PC-3 (cell line): Measurements from ENCODE around the gene ATF6. TPM values are rescaled to one million over a fixed set of nuclear protein-coding genes. Genes with fewer than 3 reads are reported as not detected.

Source experiments
- ATAC-seq: fragments of 200-7000 bp; cut with Tn5 transposase; 2 replicates; pipeline ENCODE4 v1.9.1; 2020; ENCODE audit warnings: mild to moderate bottlenecking, moderate library complexity
- Bru-seq: library from RNA; stranded (reverse); fragments of 400-500 nt; gene quantifications from one replicate; lab custom pipeline; 2021; lab: Mats Ljungman, UMichigan
- BruChase-seq, 2 experiments: library from RNA; stranded (reverse); fragments of 400-500 nt; gene quantifications; one replicate each; lab custom pipeline; 2021; lab: Mats Ljungman, UMichigan
- BruUV-seq: library from RNA; stranded (reverse); fragments of 400-500 nt; replicated peaks from 2 replicates; lab custom pipeline; 2021; lab: Mats Ljungman, UMichigan
- CTCF ChIA-PET: fragments of 300-600 bp; sonication (Branson Sonifier 250); formaldehyde crosslinking; loops from one replicate; lab custom pipeline; 2022; ENCODE audit warnings: antibody characterized with exemption; lab: Charles Lee
- POLR2A ChIA-PET: fragments of 300-600 bp; sonication (Branson Sonifier 250); formaldehyde crosslinking; loops from one replicate; lab custom pipeline; 2022; ENCODE audit warnings: antibody characterized with exemption; ENCODE audit not compliant: unreplicated experiment; lab: Charles Lee
- DNase-seq: peaks from one replicate; pipeline ENCODE4 v3.0.0-alpha.2; 2015
- H2AFZ ChIP-seq: fragments of 300-600 bp; sonication (generic); 2 replicates; pipeline ENCODE4 v1.6.0; 2016; ENCODE audit warnings: antibody characterized with exemption, low read length
- H3F3A ChIP-seq: fragments of 300-600 bp; sonication (generic); one replicate; pipeline ENCODE4 v1.6.0; 2017; ENCODE audit warnings: antibody characterized with exemption, low read length, control low read depth, mild to moderate bottlenecking; ENCODE audit not compliant: unreplicated experiment
- H3K27ac ChIP-seq: fragments of 300-600 bp; sonication (generic); 2 replicates; pipeline ENCODE4 v1.5.1; 2016; ENCODE audit warnings: mild to moderate bottlenecking, low read length
- H3K27me3 ChIP-seq: fragments of 300-600 bp; sonication (generic); 2 replicates; pipeline ENCODE4 v1.6.1; 2016; ENCODE audit warnings: low read length, mixed read lengths
- H3K36me3 ChIP-seq: fragments of 300-600 bp; sonication (generic); 2 replicates; pipeline ENCODE4 v1.6.1; 2016; ENCODE audit warnings: low read depth, mixed run types, low read length, mixed read lengths
- H3K4me1 ChIP-seq: fragments of 300-600 bp; sonication (generic); 2 replicates; pipeline ENCODE4 v1.5.1; 2016; ENCODE audit warnings: low read length; ENCODE audit not compliant: insufficient read depth
- H3K4me2 ChIP-seq: fragments of 300-600 bp; sonication (generic); 2 replicates; pipeline ENCODE4 v1.6.0; 2016; ENCODE audit warnings: low read length
- H3K4me3 ChIP-seq: fragments of 300-600 bp; sonication (generic); 2 replicates; pipeline ENCODE4 v1.5.1; 2016; ENCODE audit warnings: mild to moderate bottlenecking, low read length, mixed read lengths
- H3K79me2 ChIP-seq: fragments of 300-600 bp; sonication (generic); 2 replicates; pipeline ENCODE4 v1.6.1; 2017; ENCODE audit warnings: low read length, mixed read lengths
- H3K9ac ChIP-seq: fragments of 300-600 bp; sonication (generic); 2 replicates; pipeline ENCODE4 v1.6.0; 2016; ENCODE audit warnings: mild to moderate bottlenecking, low read length
- H3K9me2 ChIP-seq: fragments of 300-600 bp; sonication (generic); replicated peaks from 2 replicates; pipeline ENCODE4 v1.6.1; 2016; ENCODE audit warnings: mixed run types, low read length, mixed read lengths
- H3K9me3 ChIP-seq: fragments of 300-600 bp; sonication (generic); 2 replicates; pipeline ENCODE4 v1.6.1; 2016; ENCODE audit warnings: low read length, mixed read lengths
- H4K20me1 ChIP-seq: fragments of 300-600 bp; sonication (generic); 2 replicates; pipeline ENCODE4 v1.6.1; 2016; ENCODE audit warnings: low read length, mixed read lengths
- CTCF ChIP-seq: fragments of 300-600 bp; sonication (generic); conservative IDR thresholded peaks from 2 replicates; pipeline ENCODE4 v1.5.1; 2017; ENCODE audit warnings: antibody characterized with exemption, low read depth, mild to moderate bottlenecking, low read length
- EZH2 ChIP-seq: fragments of 300-600 bp; sonication (generic); IDR thresholded peaks from one replicate; pipeline ENCODE4 v1.6.1; 2017; ENCODE audit warnings: antibody characterized with exemption, mild to moderate bottlenecking, low read length; ENCODE audit not compliant: unreplicated experiment
- EZH2phosphoT487 ChIP-seq: fragments of 300-600 bp; sonication (generic); IDR thresholded peaks from 2 replicates; pipeline ENCODE4 v1.6.1; 2018; ENCODE audit warnings: mild to moderate bottlenecking, antibody characterized with exemption, low read length, borderline replicate concordance
- intact Hi-C: fragments of 100-400 bp; cut with micrococcal nuclease; formaldehyde crosslinking; loops from 2 replicates; pipeline ENCODE4 v1.9.0; 2023
- long read RNA-seq: library from polyadenylated mRNA; unstranded; transcript quantifications from one replicate; pipeline ENCODE4 v2.0.0, GENCODE V29; 2021; ENCODE audit not compliant: unreplicated experiment
- total RNA-seq: library from RNA; depleted of rRNA; stranded (reverse); fragments of >200 nt; gene quantifications from 2 replicates; pipeline ENCODE4 v1.2.3, GENCODE V29; 2014; rRNA removed

The ATF6 gene
- total RNA-seq, result 19.2 and 19.7 TPM in 2 replicates
- Bru-seq, nascent RNA, result percentile 93 among the genes with signal in this experiment
- percentile 82 among the genes with signal in this experiment for BruChase-seq, experiment 1, labeled RNA remaining after a 6-hour chase
- percentile 86 among the genes with signal in this experiment for BruChase-seq, experiment 2, labeled RNA remaining after a 2-hour chase
- long read RNA-seq, full-length matches to known transcripts, result 78 of 169 reads
- long read RNA-seq, partial matches to known transcripts, result 34 of 169 reads
- long read RNA-seq, other reads (novel, unspliced or antisense), result 57 of 169 reads

GRCh38 chr1:161766102-161766981 lies at the start of gene ATF6:
Gene ATF6 (plus strand): TSS chr1:161766320. CDS start chr1:161766361, 41 bp downstream.
- peak within 1 kb of the TSS; percentile 90 for H3K9ac ChIP-seq
- peaks cover 53% of the 10 kb centered on the region for H3K79me2 ChIP-seq
- H3K9me3 ChIP-seq, result no peaks in the 10 kb centered on the region
- peak within 1 kb of the TSS; percentile 88 for H3K4me3 ChIP-seq
- TF ChIP-seq CTCF (no peak), EZH2 (no peak), EZH2phosphoT487 (no peak)
- ChIA-PET CTCF (no interaction called here), POLR2A (no interaction called here)
- H4K20me1 ChIP-seq, result no peaks in the 10 kb centered on the region
- BruUV-seq, result TSS peak; percentile 71
- H2AFZ ChIP-seq, result peak within 1 kb of the TSS; percentile 74
- peak within 1 kb of the TSS; percentile 91 for H3K4me2 ChIP-seq
- intact Hi-C loops, result loop anchor here (1.0 to 10.0 kb wide), 2 partner anchors 16 to 628 kb away; no protein-coding TSS in a partner anchor
- H3K9me2 ChIP-seq, result no peaks in the 10 kb centered on the region
- H3K36me3 ChIP-seq, result no peaks in the 10 kb centered on the region
- peaks cover 26% of the 10 kb centered on the region for H3K4me1 ChIP-seq
- DNase-seq (peak; percentile 96), ATAC-seq (peak; percentile 66)
- no peaks in the 10 kb centered on the region for H3K27me3 ChIP-seq
- H3F3A ChIP-seq, result peaks cover 3% of the 10 kb centered on the region
- H3K27ac ChIP-seq, result peak within 1 kb of the TSS; percentile 67

GRCh38 chr1:161718559-161719324 lies 47.4 kb upstream of the ATF6 start:
- peaks cover 27% of the 10 kb centered on the region for H3K4me1 ChIP-seq
- ATAC-seq (no peak), DNase-seq (no peak)
- H3K9ac ChIP-seq, result no peak overlapping the region
- H3K79me2 ChIP-seq, result no peaks in the 10 kb centered on the region
- no peaks in the 10 kb centered on the region for H3K27me3 ChIP-seq
- no peaks in the 10 kb centered on the region for H3F3A ChIP-seq
- ChIA-PET CTCF (no interaction called here), POLR2A (no interaction called here)
- no TSS peak for BruUV-seq
- no peak overlapping the region for H2AFZ ChIP-seq
- TF ChIP-seq EZH2 (no peak), CTCF (no peak), EZH2phosphoT487 (no peak)
- intact Hi-C loops, result no loop called here
- no peaks in the 10 kb centered on the region for H4K20me1 ChIP-seq
- no peak overlapping the region for H3K4me2 ChIP-seq
- no peaks in the 10 kb centered on the region for H3K36me3 ChIP-seq
- H3K9me2 ChIP-seq, result no peaks in the 10 kb centered on the region
- no peaks in the 10 kb centered on the region for H3K9me3 ChIP-seq
- H3K27ac ChIP-seq, result no peak overlapping the region
- no peak overlapping the region for H3K4me3 ChIP-seq
